Fibroblast of peridontal ligament (primary cell): ENCODE data around the gene TRMT10A.

Source experiments
- DNase-seq: peaks from one replicate; pipeline ENCODE4 v3.0.0-alpha.2; 2010; ENCODE audit errors: extremely low read depth

Gene TRMT10A

GRCh38 chr4:99563310-99564186 lies at the start of gene TRMT10A:
Gene TRMT10A, minus strand, starts transcription at chr4:99564039. Its CDS starts 4,701 bp downstream, at chr4:99559338.
- peak; percentile 98 for DNase-seq

- no peak for DNase-seq
These were observed 48.9 kb upstream of the TRMT10A start for GRCh38 chr4:99612704-99613103.

GRCh38 chr4:99612281-99612680 lies 48.4 kb upstream of the TRMT10A start:
- DNase-seq: no peak

GRCh38 chr4:99610605-99611175 lies 46.9 kb upstream of the TRMT10A start:
- DNase-seq: peak; percentile 2

GRCh38 chr4:99608417-99608816 lies 44.6 kb upstream of the TRMT10A start:
- DNase-seq: no peak

GRCh38 chr4:99606716-99607115 lies 42.9 kb upstream of the TRMT10A start:
- DNase-seq: no peak

- no peak for DNase-seq
These were observed 31.0 kb upstream of the TRMT10A start for GRCh38 chr4:99594818-99595217.

- DNase-seq: no peak
These were observed 30.2 kb upstream of the TRMT10A start for GRCh38 chr4:99593781-99594641.

GRCh38 chr4:99591757-99592156 lies 27.9 kb upstream of the TRMT10A start:
- DNase-seq: no peak

GRCh38 chr4:99587803-99588202 lies 24.0 kb upstream of the TRMT10A start:
- DNase-seq: no peak

- no peak for DNase-seq
These were observed 23.5 kb upstream of the TRMT10A start for GRCh38 chr4:99587309-99587708.

GRCh38 chr4:99586797-99587196 lies 23.0 kb upstream of the TRMT10A start:
- DNase-seq: no peak

- DNase-seq: no peak
These were observed 22.5 kb upstream of the TRMT10A start for GRCh38 chr4:99586322-99586721.

- no peak for DNase-seq
These were observed 21.7 kb upstream of the TRMT10A start for GRCh38 chr4:99585516-99585915.

GRCh38 chr4:99578714-99579113 lies 14.9 kb upstream of the TRMT10A start:
- DNase-seq: no peak

GRCh38 chr4:99574530-99575324 lies 10.9 kb upstream of the TRMT10A start, which contains the start of gene MTTP:
Gene MTTP, plus strand, starts transcription at chr4:99574824. Its CDS starts 86 bp downstream, at chr4:99574910.
- peak; percentile 10 for DNase-seq

- DNase-seq: no peak
These were observed 10.0 kb upstream of the TRMT10A start for GRCh38 chr4:99573735-99574368.

- DNase-seq: no peak
These were observed 8.8 kb upstream of the TRMT10A start for GRCh38 chr4:99572527-99573240.

- no peak for DNase-seq
These were observed 8.0 kb upstream of the TRMT10A start for GRCh38 chr4:99571883-99572282.

- DNase-seq: no peak
These were observed 1.1 kb upstream of the TRMT10A start for GRCh38 chr4:99564921-99565320.
